Measurements from ENCODE around the gene RAB18. TPM values are rescaled to one million over a fixed set of nuclear protein-coding genes. Genes with fewer than 3 reads are reported as not detected.

Gene RAB18
- total RNA-seq, 1 experiment from 2014 or later: 68.1 TPM

DNA sequence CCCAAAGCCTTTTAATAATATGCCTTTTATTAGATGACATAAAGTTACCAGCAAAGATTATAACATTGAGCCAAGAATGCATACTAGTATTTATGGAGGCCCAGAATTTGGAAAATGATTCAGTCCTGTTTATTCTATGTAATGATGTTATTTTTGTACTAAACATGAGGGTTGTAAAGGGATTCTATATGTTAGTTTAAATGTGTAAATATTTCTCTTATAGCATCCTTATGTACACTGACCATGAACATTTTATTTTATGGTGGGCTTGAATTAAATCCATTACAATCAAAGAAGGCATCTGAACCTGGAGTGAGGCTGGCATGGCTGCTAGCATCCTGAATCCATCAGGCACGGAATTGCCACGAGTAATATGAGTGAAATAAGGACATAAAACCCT, 80.2 kb downstream of the RAB18 start:
- ChIA-PET RAD21 (ENCODE audit: low non-redundant PET in 1 of 2, low total read pairs in 2 of 2, uncharacterized antibody in 2 of 2, unreplicated experiment in 2 of 2) (no interaction called here), POLR2A (no interaction called here), CTCF (no interaction called here)
- no peaks in the 10 kb centered on the region for H3K36me3 ChIP-seq (ENCODE audit: control insufficient read depth in 1 of 2, insufficient read depth in 2 of 2, low read length in 2 of 2)
- no TSS peak for BruUV-seq (replicated peaks)
- H3K9me2 ChIP-seq (ENCODE audit: insufficient read depth): no peaks in the 10 kb centered on the region
- no peaks in the 10 kb centered on the region for H3K27me3 ChIP-seq (ENCODE audit: insufficient read depth, low read length)
- ATAC-seq (no peak), DNase-seq (ENCODE audit: low read depth, low spot score) (no peak)
- H3K4me1 ChIP-seq (ENCODE audit: control insufficient read depth in 1 of 2, insufficient read depth in 2 of 2, low read length in 2 of 2): no peaks in the 10 kb centered on the region
- intact Hi-C loops (cut with micrococcal nuclease): no loop called here
- no peak overlapping the region for H3K27ac ChIP-seq (ENCODE audit: low read depth, low read length)
- TF ChIP-seq POLR2AphosphoS5 (IDR thresholded peaks at IDR 0.05; ENCODE audit: low read depth, low read length): no peak
- TF ChIP-seq RAD21 (IDR thresholded peaks at IDR 0.05; ENCODE audit: low read depth): no peak
- no peak for TF ChIP-seq EZH2 (IDR thresholded peaks at IDR 0.05)
- TF ChIP-seq SIN3A (IDR thresholded peaks at IDR 0.05; ENCODE audit: low read depth): no peak
- no peak for TF ChIP-seq ZNF274 (IDR thresholded peaks at IDR 0.05; ENCODE audit: low read depth, low read length)
- TF ChIP-seq CBX3 (IDR thresholded peaks at IDR 0.05; ENCODE audit: low read depth): no peak
- TF ChIP-seq POLR2A (IDR thresholded peaks at IDR 0.05; ENCODE audit: borderline replicate concordance, extremely low read depth, insufficient read depth, insufficient read length): no peak
- no peak for TF ChIP-seq SRF (IDR thresholded peaks at IDR 0.05; ENCODE audit: low read depth)
- TF ChIP-seq, protein P1, sequence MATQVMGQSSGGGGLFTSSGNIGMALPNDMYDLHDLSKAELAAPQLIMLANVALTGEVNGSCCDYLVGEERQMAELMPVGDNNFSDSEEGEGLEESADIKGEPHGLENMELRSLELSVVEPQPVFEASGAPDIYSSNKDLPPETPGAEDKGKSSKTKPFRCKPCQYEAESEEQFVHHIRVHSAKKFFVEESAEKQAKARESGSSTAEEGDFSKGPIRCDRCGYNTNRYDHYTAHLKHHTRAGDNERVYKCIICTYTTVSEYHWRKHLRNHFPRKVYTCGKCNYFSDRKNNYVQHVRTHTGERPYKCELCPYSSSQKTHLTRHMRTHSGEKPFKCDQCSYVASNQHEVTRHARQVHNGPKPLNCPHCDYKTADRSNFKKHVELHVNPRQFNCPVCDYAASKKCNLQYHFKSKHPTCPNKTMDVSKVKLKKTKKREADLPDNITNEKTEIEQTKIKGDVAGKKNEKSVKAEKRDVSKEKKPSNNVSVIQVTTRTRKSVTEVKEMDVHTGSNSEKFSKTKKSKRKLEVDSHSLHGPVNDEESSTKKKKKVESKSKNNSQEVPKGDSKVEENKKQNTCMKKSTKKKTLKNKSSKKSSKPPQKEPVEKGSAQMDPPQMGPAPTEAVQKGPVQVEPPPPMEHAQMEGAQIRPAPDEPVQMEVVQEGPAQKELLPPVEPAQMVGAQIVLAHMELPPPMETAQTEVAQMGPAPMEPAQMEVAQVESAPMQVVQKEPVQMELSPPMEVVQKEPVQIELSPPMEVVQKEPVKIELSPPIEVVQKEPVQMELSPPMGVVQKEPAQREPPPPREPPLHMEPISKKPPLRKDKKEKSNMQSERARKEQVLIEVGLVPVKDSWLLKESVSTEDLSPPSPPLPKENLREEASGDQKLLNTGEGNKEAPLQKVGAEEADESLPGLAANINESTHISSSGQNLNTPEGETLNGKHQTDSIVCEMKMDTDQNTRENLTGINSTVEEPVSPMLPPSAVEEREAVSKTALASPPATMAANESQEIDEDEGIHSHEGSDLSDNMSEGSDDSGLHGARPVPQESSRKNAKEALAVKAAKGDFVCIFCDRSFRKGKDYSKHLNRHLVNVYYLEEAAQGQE (IDR thresholded peaks at IDR 0.05; ENCODE audit: low read depth): no peak
- no peak for TF ChIP-seq JUND (IDR thresholded peaks at IDR 0.05)
- no peak for TF ChIP-seq EZH2phosphoT487 (IDR thresholded peaks at IDR 0.05; ENCODE audit: borderline replicate concordance)
- TF ChIP-seq CEBPB (IDR thresholded peaks at IDR 0.05; ENCODE audit: low read depth): no peak
- TF ChIP-seq YY1 (IDR thresholded peaks at IDR 0.05; ENCODE audit: extremely low read depth, insufficient replicate concordance, low read depth, low read length): no peak
- no peak overlapping the region for H3K4me2 ChIP-seq (ENCODE audit: low read length)
- H3K79me2 ChIP-seq (ENCODE audit: insufficient read depth, low read length): no peaks in the 10 kb centered on the region
- H3K4me3 ChIP-seq (replicated peaks in 1 of 2; ENCODE audit: low read depth in 1 of 2, low read length in 2 of 2): no peak overlapping the region
- H3K9me3 ChIP-seq (ENCODE audit: control insufficient read depth in 1 of 2, insufficient read depth in 1 of 2, low read depth in 1 of 2, low read length in 2 of 2): no peaks in the 10 kb centered on the region
- H4K20me1 ChIP-seq (ENCODE audit: insufficient read depth): no peaks in the 10 kb centered on the region
- no peak overlapping the region for H2AFZ ChIP-seq (ENCODE audit: low read depth, low read length, poor library complexity, severe bottlenecking)
- no peak overlapping the region for H3K9ac ChIP-seq (ENCODE audit: low read length)

Other genes starting within 250 kb of the RAB18 start
- 27.5 TPM for gene MKX, start 241.5 kb downstream of the RAB18 start, total RNA-seq (2021; ENCODE audit: unreplicated experiment)

All from HCT116 (cell line).